ENCODE data around the gene CTTN. TPM values are rescaled to one million over a fixed set of nuclear protein-coding genes. Genes with fewer than 3 reads are reported as not detected.
"Not testable (repeated sequence)": the region's sequence is repeated elsewhere in the genome, so short reads cannot be mapped to it uniquely, and the experiment has no call there.

CTTN gene
- total RNA-seq, 4 donors from 2014 or later, result 179 to 458 (median 200) TPM

DNA sequence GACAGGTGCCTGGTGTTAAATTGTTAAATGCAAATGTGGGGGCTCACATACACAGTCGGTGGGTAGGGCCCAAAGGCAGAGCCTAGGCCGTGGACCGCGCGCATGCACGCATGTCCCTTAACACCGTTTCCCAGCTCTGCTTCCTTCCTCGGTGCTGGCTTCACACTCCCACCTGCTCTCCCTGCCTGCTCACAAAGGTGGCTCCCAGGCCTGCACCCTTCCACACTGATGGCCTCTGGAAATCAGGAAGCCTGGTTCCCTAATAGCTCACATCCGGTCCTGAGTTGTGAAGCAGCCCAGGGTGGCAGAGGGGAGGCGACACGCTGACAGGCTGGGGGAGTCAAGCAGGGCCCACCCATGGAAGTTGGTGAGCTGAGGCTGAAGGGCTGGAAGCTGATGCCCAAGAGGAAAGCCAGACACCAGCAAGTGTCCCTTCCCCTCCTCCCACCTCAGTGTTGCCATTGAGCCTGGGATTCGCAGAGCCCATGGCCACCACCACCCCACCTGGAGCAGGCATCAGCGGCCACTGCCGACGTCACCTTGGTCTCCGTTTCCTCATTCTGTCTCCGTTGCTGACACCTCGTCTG lies 13.7 kb upstream of the CTTN start:
- peaks cover 33% of the 10 kb centered on the region for H3K36me3 ChIP-seq
- DNase-seq (ENCODE audit: low spot score in 2 of 2), result no peak
- H3K9me3 ChIP-seq, result no peaks in the 10 kb centered on the region
- no peak for TF ChIP-seq EP300 (IDR thresholded peaks at IDR 0.05)
- TF ChIP-seq, protein P1, sequence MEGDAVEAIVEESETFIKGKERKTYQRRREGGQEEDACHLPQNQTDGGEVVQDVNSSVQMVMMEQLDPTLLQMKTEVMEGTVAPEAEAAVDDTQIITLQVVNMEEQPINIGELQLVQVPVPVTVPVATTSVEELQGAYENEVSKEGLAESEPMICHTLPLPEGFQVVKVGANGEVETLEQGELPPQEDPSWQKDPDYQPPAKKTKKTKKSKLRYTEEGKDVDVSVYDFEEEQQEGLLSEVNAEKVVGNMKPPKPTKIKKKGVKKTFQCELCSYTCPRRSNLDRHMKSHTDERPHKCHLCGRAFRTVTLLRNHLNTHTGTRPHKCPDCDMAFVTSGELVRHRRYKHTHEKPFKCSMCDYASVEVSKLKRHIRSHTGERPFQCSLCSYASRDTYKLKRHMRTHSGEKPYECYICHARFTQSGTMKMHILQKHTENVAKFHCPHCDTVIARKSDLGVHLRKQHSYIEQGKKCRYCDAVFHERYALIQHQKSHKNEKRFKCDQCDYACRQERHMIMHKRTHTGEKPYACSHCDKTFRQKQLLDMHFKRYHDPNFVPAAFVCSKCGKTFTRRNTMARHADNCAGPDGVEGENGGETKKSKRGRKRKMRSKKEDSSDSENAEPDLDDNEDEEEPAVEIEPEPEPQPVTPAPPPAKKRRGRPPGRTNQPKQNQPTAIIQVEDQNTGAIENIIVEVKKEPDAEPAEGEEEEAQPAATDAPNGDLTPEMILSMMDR (IDR thresholded peaks at IDR 0.05), result no peak
- no peak for TF ChIP-seq POLR2AphosphoS5 (IDR thresholded peaks at IDR 0.05)
- H3K27me3 ChIP-seq, result no peaks in the 10 kb centered on the region
- WGBS, result 86% methylated on average over 17 of the region's 18 CpGs
- H3K4me3 ChIP-seq, result no peak overlapping the region
- no peak overlapping the region for H3K27ac ChIP-seq
- H3K4me1 ChIP-seq, result no peaks in the 10 kb centered on the region

DNA sequence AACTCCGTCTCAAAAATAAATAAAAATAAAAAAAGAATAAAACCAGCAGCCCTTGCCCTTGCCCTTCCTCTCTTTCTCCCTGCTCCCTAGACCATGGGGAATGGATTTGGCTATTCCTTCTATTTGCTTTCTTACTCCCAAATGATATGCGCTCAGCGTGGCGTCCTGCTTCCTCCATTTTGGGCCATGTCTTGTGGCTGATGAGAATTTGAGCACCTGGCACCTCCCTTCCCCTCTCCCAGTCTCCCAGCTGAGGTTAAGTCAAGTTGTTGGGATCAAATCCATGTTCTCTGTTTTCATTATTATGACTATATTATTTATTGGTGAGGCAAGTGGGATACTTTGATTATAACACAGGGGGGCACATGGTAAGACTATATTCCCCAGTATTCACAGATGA lies 10.8 kb upstream of the CTTN start:
- Histone ChIP-seq H3K4me3 (no peak overlapping the region), H3K4me1 (no peaks in the 10 kb centered on the region), H3K36me3 (peaks cover 15% of the 10 kb centered on the region), H3K27me3 (no peaks in the 10 kb centered on the region), H3K9me3 (no peaks in the 10 kb centered on the region), H3K27ac (no peak overlapping the region)
- TF ChIP-seq POLR2AphosphoS5 (IDR thresholded peaks at IDR 0.05), result no peak
- DNase-seq (ENCODE audit: low spot score in 2 of 2), result no peak
- WGBS, result 92% methylated on average over 4 of the region's 4 CpGs

DNA sequence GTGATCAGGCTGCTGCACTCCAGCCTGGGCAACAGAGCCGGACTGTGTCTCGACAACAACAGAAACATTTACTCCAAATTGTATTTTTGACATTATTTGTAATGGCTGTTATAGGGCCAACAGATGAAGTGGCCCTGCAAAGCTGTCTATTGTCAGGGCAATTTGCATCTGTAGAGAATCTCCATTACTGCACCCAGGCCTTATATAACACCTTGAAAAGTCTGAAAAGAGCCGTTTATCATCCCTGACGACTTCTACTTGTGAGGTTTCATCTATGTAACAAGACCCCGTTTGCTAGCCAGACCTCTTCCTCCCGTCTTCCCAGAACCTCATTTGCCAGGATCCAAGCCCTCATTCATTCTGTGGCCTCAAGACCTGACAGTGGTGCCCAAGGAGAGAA lies 9.1 kb upstream of the CTTN start:
- TF ChIP-seq EP300 (IDR thresholded peaks at IDR 0.05), result no peak
- TF ChIP-seq POLR2AphosphoS5 (IDR thresholded peaks at IDR 0.05), result no peak
- TF ChIP-seq, protein P1 (IDR thresholded peaks at IDR 0.05), result no peak
- no peak for TF ChIP-seq POLR2A (IDR thresholded peaks at IDR 0.05)
- Histone ChIP-seq H3K4me1 (no peaks in the 10 kb centered on the region), H3K27me3 (no peaks in the 10 kb centered on the region), H3K36me3 (peaks cover 11% of the 10 kb centered on the region), H3K27ac (no peak overlapping the region), H3K9me3 (no peaks in the 10 kb centered on the region), H3K4me3 (no peak overlapping the region)
- no peak for DNase-seq (ENCODE audit: low spot score in 2 of 2)
- WGBS, result 98% methylated on average over 6 of the region's 6 CpGs

DNA sequence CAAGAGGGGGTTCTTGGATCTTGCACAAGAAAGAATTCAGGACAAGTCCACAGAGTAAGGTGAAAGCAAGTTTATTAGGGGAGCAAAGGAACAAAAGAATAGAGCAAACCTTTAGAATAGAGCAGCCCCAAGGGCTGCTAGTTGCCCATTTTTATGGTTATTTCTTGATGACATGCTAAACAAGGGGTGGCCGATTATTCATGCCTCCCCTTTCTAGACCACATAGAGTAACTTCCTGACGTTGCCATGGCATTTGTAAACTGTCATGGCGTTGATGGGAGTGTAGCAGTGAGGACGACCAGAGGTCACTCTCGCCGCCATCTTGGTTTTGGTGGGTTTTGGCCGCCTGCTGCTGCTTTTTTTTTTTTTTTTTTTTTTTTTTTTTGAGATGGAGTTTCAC lies 7.4 kb upstream of the CTTN start:
- not testable (repeated sequence) for DNase-seq (ENCODE audit: low spot score in 2 of 2); H3K27me3 ChIP-seq; H3K4me1 ChIP-seq; H3K4me3 ChIP-seq; H3K36me3 ChIP-seq; H3K27ac ChIP-seq; H3K9me3 ChIP-seq
- WGBS, result 96% methylated on average over 7 of the region's 7 CpGs

DNA sequence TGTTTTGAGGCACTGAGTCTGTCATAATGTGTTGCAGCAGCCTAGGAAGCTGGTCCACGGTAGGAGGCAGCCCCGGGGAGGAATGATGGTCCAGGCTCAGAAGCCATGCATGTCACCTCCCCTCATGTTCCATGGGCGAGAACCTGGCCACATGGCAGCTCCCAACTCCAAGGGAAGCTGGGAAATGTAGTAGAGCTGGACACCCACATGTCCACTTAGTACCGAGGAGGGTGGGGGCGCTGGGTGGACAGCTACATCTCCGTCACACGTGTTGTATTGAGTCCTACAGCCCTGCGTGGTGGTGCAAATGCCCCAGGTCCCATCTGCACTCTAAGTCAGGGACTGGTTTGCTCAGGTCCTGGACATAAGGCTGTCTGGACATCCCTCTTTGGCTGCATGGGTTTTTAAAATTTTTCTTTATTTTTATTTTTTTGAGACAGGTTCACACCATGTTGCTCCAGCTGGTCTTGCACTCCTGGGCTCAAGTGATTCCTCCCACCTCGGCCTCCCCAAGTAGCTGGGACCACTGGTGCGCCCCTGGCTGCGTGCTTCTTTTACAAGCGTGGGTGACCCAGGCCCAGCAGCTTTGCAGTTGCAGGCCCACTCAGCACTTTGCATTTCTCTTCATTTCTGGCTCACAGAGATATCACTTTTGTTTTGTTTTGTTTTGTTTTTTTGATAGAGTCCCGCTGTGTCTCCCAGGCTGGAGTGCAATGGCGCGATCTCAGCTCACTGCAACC lies 3.9 kb upstream of the CTTN start:
- 94% methylated on average over 15 of the region's 15 CpGs for WGBS
- TF ChIP-seq EP300 (IDR thresholded peaks at IDR 0.05), result no peak
- TF ChIP-seq POLR2A (IDR thresholded peaks at IDR 0.05), result no peak
- TF ChIP-seq, protein P1 (IDR thresholded peaks at IDR 0.05), result no peak
- no peak for TF ChIP-seq POLR2AphosphoS5 (IDR thresholded peaks at IDR 0.05)
- Histone ChIP-seq H3K4me1 (peaks cover 19% of the 10 kb centered on the region), H3K4me3 (no peak overlapping the region), H3K36me3 (no peaks in the 10 kb centered on the region), H3K9me3 (no peaks in the 10 kb centered on the region), H3K27ac (no peak overlapping the region), H3K27me3 (no peaks in the 10 kb centered on the region)
- DNase-seq (ENCODE audit: low spot score in 2 of 2), result peak in 1 of 2 donors; percentile 53

DNA sequence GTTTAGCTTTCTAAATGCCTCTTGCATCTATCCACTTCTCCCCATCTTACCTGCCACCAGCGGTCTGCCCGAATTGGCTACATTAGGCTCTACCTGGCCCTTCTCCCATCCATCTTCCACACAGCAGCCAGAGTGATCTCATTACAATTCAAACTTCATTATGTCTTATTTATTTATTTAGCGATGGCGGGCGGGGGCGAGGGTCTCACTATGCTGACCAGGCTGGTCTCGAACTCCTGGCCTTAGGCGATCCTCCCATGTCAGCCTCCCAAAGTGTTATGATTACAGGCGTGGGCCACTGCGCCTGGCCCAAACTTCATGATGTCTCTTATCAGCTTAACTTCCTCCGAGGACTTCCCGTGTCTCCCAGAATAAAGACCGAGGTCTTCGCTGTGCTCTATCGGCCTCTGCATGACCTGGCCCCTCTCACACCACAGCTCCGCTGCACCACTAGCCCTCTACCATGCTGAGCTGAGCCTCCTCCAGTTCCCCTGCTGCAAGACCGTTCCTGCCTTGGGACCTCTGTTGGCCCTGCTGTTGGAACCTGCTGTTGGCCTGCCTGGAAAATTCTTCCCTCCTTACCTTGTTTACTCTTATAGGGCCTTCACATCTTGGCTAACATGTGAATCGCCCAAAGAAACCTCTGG lies 870 bp upstream of the CTTN start:
- TF ChIP-seq POLR2A (IDR thresholded peaks at IDR 0.05) (no peak), POLR2AphosphoS5 (IDR thresholded peaks at IDR 0.05) (no peak), EP300 (IDR thresholded peaks at IDR 0.05) (no peak)
- TF ChIP-seq, protein P1 (IDR thresholded peaks at IDR 0.05), result no peak
- no peak for DNase-seq (ENCODE audit: low spot score in 2 of 2)
- Histone ChIP-seq H3K4me1 (peaks cover 41% of the 10 kb centered on the region), H3K27me3 (no peaks in the 10 kb centered on the region), H3K27ac (peak overlapping the region; percentile 84), H3K9me3 (no peaks in the 10 kb centered on the region), H3K4me3 (peak overlapping the region; percentile 73), H3K36me3 (no peaks in the 10 kb centered on the region)
- 47% methylated on average over 18 of the region's 18 CpGs for WGBS

Data from suprapubic skin (tissue), 4 donors.